GM12873 (cell line): Measurements from ENCODE around the gene ELK4.

Experiments used
- CTCF ChIP-seq: IDR thresholded peaks from 2 replicates; pipeline ENCODE4 v1.5.1; 2012; ENCODE audit warnings: low read depth, mild to moderate bottlenecking, moderate library complexity, low read length, control low read depth; ENCODE audit not compliant: insufficient read depth; ENCODE audit errors: missing control alignments

The ELK4 gene

DNA sequence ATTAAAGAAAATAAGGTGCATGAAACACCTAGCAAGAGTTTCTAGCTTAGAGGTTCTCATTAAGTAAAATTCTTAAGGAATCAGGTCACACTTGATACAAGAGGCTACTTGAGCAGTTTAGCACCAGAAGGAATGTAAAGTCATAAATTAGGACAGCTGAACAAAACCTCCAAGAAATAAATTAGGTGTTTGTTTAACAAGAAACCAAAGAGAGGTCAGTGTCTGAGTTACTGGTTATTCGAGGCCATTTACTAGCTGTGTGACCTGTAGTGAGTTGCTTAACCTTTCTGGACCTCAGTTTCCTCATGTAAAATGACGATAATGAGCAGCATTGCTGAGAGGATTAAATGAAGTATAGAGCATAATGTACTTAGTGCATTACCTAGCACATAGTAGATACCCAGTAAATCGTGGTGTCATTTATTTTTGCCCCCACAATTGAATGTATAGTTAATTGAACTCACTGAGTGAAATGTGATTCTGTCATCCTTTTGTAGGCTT, 908 bp upstream of the ELK4 start:
- TF ChIP-seq CTCF = no peak

DNA sequence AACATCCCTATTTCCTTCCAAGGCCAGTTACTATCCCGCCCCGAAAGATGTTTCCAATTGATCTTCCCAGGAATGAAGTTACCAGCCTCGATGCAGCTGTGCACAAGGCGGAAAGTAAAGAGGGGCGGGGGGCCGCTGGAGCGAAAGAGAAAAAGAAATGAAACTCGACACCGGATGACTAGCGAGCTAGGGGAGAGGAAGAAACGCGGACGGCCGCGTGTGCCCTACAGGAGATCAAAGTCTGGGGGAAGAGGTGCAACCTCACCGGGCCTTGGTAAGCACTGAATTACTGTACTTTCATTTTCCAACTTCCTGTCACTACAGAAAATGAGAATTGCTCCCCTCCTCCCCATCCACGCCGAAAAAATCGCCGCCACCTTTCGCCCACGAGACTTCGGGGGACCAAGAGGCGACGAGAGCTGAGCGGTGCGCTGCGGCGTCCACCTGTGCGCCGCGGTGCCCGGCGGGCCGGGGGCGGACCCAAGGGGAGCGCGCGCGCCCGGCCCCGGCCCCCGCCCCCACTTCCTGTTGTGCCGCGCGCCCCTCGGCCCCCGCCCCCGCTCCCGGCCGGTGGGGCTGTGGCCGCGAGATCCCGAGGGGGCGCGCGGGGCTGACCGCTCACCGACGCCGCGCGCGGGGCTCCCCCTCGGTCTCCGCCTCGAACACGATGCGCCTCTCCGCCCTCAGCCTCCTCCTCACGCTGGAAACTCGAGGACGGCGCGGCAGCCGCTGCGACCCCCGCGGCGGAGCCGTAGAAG, 622 bp downstream of the ELK4 start:
- TF ChIP-seq CTCF = no peak

- TF ChIP-seq CTCF = no peak
Observed at GRCh38 chr1:205630651-205631009, 1.2 kb downstream of the ELK4 start.

GRCh38 chr1:205630241-205630640, 1.6 kb downstream of the ELK4 start:
- no peak for TF ChIP-seq CTCF

DNA sequence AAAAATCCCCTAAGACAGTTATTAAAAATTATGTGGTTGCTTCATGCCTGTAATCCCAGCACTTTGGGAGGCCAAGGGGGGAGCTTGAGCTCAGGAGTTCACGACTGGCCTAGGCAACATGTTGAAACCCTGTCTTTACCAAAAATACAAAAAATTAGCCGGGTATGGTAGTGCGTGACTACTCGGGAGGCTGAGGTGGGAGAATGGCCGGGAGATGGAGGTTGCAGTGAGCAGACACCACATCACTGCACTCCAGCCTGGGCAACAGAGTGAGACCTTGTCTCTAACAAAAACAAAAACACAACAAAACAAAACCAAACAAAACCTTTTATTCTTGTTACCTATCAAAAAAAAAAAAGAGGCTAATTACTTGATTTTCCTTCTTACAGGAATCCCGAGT, 2.1 kb downstream of the ELK4 start:
- TF ChIP-seq CTCF = no peak

GRCh38 chr1:205627956-205628355, 3.9 kb downstream of the ELK4 start:
- TF ChIP-seq CTCF = no peak

DNA sequence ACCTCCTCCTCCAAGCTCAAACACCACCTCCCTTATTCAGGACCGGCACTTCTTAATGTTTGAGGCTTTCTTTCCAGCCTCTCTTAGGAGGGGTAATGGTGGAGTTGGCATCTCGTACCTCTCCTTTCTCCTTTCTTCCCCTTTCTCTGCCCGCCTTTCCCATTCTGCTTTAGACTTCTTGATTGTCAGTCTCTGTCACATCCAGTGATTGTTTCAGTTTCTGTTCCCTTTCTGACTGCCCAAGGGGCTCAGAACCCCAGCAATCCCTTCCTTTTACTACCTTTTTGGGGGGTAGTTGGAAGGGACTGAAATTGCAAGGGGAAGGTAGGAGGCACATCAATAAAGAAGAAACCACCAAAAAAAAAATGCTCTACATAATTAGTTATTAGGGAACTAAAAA, 5.6 kb downstream of the ELK4 start:
- TF ChIP-seq CTCF = no peak
